CD4-positive, alpha-beta T cell treated with Interleukin-15 for 4 hours (primary cell): Measurements from ENCODE around the gene PEX26.
"Not testable (repeated sequence)": the region's sequence is repeated elsewhere in the genome, so short reads cannot be mapped to it uniquely, and the experiment has no call there.

ENCODE experiments used
- DNase-seq: peaks from one replicate; pipeline ENCODE4 v3.0.0-alpha.2; 2020; ENCODE audit warnings: low spot score

PEX26 gene

GRCh38 chr22:18077639-18078328 is at the start of gene PEX26:
Gene PEX26 (plus strand): TSS chr22:18077990. CDS start chr22:18078377, 387 bp downstream.
- peak; percentile 93 for DNase-seq

- DNase-seq, result no peak
Measured at GRCh38 chr22:18028817-18029527, 48.8 kb upstream of the PEX26 start.

GRCh38 chr22:18029686-18030267 is 48.0 kb upstream of the PEX26 start:
- no peak for DNase-seq

- DNase-seq, result no peak
Measured at GRCh38 chr22:18031695-18032454, 45.9 kb upstream of the PEX26 start.

GRCh38 chr22:18032455-18033101 is 45.2 kb upstream of the PEX26 start:
- no peak for DNase-seq

GRCh38 chr22:18033204-18033998 is 44.4 kb upstream of the PEX26 start:
- no peak for DNase-seq

GRCh38 chr22:18034076-18034475 is 43.7 kb upstream of the PEX26 start:
- DNase-seq, result no peak

GRCh38 chr22:18035751-18036150 is 42.0 kb upstream of the PEX26 start:
- no peak for DNase-seq

GRCh38 chr22:18040898-18041297 is 36.9 kb upstream of the PEX26 start:
- not testable (repeated sequence) for DNase-seq

GRCh38 chr22:18042685-18043084 is 35.1 kb upstream of the PEX26 start:
- no peak for DNase-seq

GRCh38 chr22:18044548-18045271 is 33.1 kb upstream of the PEX26 start:
- DNase-seq, result no peak

- DNase-seq, result no peak
Measured at GRCh38 chr22:18045794-18046193, 32.0 kb upstream of the PEX26 start.

- no peak for DNase-seq
Measured at GRCh38 chr22:18048041-18048440, 29.7 kb upstream of the PEX26 start.

- DNase-seq, result no peak
Measured at GRCh38 chr22:18048441-18048898, 29.3 kb upstream of the PEX26 start.

GRCh38 chr22:18050065-18050464 is 27.7 kb upstream of the PEX26 start:
- no peak for DNase-seq

- DNase-seq, result not testable (repeated sequence)
Measured at GRCh38 chr22:18051113-18051512, 26.7 kb upstream of the PEX26 start.

GRCh38 chr22:18053216-18053946 is 24.4 kb upstream of the PEX26 start:
- not testable (repeated sequence) for DNase-seq

GRCh38 chr22:18055619-18056160 is 22.1 kb upstream of the PEX26 start:
- DNase-seq, result no peak

- no peak for DNase-seq
Measured at GRCh38 chr22:18056161-18056666, 21.6 kb upstream of the PEX26 start.
